GM19099 (cell line): ENCODE measurements around the gene PAFAH2.

ENCODE experiments used
- POLR2A ChIP-seq: IDR thresholded peaks from 3 replicates; pipeline ENCODE4 v1.6.1; 2011; ENCODE audit warnings: low read depth; ENCODE audit not compliant: insufficient read length; ENCODE audit errors: extremely low read depth

PAFAH2 gene

DNA sequence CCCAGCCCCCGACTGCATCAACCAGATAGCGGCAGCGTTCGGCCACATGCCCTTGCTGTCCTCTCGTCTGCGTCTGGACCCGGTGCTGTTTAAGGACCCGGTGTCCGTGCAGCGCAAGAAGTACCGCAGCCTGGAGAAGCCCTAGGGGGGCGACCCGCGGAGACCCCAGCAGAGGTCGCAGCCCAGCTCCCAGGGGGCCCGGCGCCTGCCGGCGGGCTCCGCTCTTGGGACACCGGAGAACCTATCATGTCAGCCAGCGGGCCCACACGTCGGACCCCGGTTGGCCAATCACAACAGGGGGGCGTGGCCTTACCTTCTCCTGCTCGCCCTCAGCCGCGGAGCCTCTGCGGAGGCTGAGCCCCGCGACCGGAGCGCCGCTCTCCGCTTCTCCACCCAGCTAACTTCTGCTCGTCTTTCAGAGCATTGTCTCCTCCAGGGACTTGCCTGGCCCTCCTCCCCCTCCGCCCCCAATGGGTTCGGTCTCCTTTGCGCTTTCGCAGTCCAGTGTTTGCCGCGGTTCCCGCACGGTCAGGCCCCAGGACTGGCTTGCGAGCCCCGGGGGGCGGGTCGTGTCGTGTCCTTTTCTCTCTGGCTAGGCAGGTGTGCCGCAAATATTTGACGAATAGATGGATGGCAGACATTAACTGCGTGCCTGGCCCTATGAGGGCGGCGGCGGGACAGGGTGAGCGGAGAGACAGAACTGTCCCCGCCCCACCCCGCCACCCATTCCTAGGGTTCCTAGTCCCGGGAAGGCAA lies 37.5 kb upstream of the PAFAH2 start:
- no peak for TF ChIP-seq POLR2A

DNA sequence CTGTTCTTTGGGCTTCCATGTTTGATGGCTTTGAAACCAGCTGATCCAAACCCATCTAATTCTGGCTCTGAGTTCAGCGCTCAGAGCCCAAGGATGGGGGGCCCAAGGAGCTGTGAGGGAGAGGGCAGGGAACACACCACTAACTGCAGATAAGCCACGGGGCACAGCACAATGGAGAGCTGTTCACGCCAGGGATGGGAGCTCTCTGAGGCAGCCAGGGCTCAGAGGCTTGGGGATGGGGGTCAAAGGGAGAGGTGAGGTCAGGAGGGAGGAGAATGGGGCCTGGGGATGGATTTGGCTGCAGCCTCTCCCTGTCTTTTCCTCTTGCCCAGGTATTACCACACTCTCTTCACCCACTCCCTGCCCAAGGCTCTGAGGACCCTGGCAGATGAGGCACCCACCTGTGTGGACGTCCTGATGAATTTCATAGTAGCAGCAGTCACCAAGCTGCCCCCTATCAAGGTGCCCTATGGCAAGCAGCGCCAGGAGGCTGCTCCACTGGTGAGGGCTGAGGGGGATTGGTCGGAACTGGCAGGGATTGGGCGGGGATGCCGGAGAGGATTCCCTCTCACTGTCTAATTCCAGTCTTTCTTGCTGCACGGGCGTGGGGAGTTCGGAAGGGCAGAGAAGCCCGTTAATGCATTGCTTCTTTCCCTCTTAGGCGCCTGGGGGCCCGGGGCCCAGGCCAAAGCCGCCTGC lies 36.8 kb upstream of the PAFAH2 start:
- TF ChIP-seq POLR2A: no peak

DNA sequence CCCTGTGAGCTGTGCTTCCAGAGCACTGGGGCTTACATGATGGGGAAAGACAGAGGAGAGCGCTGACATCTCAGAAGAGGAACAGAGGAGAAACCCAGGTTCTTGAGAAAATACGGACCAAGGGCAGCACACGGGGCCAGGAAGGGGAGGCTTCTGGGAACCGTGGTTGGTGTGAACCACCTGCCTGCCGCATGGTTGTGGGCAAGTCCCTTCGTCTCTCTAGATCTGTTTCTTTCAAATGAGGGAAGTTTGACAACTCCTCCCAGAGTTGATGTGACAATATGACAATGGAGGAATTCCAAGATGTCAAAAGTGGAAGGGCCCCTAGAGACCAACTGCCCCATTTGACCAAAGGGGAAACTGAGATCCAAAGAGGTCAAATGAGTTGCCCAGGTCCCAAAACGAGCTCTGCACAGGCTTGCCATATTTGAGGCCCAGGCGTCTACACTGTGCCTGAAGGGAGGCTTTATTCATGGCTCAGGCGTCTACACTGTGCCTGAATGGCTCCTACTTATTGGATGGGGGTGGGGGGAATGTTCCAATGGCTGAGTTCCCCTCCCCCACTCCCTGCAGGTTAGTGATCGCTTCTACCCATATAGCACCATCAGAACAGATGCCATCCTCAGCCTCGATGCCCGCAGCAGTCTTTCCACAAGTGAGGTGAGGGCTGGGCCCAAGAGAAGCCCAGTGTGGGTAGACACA lies 34.9 kb upstream of the PAFAH2 start:
- TF ChIP-seq POLR2A: no peak

DNA sequence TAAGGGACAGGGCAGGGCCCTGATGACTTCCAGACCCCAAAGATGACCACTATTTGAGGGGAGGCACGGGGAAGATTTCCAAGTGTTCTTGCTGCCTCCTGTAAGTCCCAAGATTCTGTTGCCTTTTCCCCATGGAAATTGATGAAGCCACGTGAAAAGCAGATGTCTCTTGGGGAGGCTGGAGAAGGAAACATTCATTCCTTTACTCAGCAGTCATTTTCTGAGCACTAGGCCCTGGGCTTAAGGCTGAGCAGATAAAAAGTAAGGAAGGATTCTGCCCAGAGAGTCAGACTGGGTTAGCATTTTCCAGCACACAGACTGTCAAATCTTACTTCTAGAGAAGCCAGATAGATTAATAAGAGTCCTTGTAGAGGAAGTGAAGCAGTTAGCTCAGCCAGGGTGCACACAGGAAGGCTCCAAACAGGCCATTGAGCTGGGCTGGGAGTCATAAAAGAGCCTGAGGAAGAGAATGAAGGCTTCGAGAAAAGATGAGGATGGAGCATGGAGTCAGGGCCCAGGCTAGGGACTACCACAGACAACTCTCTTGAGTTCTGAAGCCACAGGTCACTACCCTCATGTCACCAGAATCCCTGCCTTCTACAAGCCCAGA lies 33.9 kb upstream of the PAFAH2 start:
- TF ChIP-seq POLR2A: no peak

DNA sequence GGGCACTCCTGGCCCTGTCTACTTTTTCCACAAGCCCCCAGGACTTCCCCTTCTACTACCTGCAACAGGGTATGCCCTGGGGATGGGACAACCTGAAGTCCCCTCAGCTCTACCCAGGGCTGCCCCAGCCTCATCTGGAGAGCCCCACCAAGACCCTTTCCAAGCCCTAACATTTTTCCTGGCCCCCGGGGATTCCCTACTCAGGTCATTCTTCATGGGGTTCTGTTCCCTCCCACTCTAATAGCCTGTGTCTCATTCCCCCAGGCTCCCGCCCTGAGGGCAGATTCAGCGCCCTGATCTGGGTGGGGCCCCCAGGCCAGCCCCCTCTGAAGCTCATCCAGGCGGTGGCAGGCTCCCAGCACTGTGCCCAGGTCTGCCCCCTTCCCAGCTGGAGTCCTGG lies 33.3 kb upstream of the PAFAH2 start:
- TF ChIP-seq POLR2A: no peak

DNA sequence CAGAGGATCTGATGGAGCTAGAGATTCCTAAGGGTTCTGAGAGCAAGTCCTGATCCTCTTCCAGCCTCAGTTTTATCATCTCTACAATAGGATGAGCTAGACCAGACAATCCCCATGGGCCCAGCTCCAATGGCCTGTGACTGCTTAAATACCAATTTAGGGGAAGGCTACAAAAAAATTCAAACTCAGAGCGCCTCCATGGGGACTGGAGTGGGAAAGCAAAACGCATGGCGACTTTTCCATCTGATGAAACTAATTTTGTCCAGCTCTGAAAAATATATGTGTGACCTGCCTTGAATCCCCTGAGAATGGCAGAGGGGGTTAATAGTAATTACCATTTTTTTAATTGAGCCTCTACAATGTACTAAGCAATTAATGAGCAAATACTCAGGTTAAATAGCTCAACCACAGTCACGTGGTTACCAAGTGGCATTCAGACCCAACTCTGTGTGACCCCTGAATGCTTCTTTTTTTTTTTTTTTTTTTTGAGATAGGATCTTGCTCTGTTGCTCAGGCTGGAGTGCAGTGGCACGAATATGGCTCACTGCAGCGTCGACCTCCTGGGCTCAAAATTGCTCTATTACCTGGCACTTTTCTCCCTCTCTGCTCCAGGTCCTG lies 32.1 kb upstream of the PAFAH2 start:
- no peak for TF ChIP-seq POLR2A

DNA sequence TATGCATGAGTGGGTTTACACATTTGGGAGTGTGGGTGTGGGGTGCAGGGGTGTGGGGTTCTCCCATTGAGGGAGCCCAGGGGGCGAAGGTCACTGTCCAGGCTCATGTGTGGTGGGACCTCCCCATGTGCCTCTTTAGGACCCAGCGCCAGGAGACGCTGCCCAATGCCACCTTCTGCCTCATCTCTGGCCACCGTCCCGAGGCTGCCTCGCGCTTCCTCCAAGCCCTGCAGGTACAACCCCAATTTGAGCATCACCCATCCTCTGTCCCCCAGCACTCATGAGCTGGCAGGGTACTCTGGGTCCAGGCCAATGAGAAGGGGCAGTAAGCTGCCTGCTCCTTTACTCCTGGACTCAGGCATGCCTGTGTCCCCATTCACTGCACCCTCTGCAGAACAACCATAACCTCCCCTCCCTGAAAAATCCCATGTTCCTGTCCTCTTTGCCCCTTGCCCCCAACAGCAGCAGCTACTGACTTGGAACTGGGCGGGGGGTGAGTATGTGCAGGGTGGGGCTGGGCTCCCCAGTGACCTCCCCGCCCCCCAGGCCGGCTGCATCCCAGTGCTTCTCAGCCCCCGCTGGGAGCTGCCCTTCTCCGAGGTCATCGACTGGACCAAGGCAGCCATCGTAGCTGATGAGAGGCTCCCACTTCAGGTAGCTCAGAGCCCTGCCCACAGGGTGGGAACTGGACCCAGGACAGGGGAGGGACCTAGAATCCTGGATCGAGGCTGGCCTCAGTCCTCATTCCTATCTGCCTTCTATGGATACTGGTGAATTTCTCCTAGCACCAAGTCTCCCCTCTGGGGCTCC lies 31.4 kb upstream of the PAFAH2 start:
- no peak for TF ChIP-seq POLR2A

DNA sequence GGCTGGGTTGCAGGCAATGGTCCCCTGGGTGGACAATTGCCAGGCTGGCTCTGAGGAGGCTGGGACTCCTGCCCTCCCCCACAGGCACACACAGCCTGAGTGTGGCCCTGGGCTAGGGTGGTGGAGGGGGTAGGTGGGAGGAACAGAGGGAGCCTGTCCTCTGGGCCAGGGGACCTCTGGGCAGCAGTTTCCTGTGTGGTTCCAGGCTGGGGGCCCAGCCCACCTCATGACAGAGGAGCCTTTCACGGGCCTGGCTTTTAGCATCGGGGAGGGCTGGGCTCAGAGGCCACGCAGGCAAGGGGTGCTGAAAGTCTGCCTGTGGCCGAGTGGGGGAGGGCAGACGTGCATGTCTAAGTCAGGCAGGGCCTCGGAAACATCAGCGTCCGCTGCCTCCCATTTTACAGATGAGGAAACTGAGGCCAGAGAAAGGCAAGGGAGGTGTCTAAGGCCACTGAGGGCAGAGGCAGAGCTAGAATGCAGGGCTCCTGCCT lies 30.7 kb upstream of the PAFAH2 start:
- no peak for TF ChIP-seq POLR2A

DNA sequence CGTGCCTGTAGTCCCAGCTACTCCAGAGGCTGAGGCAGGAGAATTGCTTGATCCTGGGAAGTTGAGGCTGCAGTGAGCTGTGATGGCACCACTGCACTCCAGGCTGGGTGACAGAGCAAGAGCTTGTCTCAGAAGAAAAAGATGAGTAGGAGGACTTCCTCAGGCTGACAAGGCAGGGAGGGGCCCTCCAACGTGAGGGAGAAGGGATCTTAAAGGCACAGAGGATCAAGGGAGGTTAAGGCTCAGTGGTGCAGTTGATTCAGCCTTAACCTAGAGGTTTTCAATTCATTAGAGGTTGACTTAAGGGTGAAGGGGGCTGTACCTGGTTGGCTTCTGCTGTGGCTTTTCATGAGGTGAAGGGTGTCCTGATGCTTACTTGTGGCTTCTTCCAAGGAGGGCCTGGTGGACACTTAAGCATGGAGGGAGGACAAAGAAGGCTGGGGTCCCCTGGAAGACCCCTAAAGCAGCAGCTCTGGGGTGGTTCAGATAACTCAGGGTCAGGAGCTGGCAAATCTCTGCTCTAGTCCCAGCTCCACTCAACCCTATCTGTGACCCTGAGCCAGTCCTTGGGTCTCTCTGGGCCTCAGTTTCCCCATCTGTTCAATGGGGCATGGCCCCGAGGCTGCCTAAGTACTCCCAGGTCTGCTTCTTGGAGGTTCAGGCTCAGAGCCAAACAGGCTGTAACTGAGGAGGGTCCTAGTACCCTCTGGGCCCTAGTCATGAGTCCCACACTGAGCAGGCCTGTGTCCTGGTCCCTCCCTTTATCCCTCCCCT lies 30.0 kb upstream of the PAFAH2 start:
- TF ChIP-seq POLR2A: no peak

DNA sequence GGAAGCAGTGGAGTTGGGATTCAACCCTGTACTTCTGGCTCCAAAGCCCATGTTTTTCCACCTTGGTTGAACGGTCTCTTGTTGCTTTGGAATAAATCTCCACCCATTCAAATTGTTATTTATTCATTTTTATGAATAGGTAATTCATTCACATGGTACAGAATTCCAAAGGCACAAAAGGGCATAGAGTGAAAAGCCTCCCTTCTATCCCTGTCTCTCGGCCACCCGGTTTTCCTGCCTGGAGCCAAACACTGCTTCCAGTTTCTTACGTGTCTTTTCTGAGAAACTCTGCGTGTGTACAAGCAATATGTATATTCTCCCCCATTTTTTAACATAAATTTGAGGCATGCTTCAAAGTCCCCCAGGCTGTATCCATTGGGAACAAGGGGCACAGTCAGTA lies 27.7 kb upstream of the PAFAH2 start:
- no peak for TF ChIP-seq POLR2A

DNA sequence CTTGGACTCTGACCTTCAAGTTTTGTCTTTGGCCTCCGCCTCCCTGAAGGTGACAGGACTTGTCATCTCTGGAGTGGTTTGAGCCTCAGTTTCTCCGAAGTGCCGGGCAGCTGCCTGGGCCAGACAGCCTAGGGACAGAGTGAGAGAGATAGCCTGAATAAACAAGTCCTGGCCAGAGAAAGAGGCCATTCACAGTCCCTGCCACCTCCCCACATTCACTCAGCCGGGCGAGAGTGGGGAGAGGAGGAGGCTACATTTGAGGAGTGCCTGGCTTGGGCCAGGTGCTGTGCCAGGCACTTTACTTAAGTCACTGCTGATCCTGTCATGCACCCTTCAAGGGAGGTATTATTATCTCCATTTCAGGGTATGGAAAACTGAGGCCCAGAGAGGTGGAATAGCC lies 27.2 kb upstream of the PAFAH2 start:
- TF ChIP-seq POLR2A: no peak

DNA sequence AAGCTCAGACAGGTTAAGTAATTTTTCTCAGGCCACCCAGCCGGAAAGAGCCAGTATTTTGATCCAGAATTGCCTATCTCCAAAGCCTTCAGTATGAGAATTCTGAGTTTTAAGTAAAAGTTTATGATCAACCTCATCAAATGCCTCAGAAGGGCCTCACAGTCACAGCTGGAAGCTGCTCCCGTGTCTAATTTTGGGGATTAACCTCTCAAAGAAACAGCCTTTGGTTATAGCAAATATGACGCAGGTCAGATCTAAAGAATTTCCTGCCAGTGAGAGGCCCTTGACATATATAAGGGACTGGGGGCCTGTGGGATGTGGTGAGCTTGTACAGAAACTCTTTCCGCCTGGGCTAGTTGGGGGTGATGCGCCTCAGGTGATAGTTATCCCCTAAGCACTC lies 26.0 kb upstream of the PAFAH2 start:
- TF ChIP-seq POLR2A: no peak

DNA sequence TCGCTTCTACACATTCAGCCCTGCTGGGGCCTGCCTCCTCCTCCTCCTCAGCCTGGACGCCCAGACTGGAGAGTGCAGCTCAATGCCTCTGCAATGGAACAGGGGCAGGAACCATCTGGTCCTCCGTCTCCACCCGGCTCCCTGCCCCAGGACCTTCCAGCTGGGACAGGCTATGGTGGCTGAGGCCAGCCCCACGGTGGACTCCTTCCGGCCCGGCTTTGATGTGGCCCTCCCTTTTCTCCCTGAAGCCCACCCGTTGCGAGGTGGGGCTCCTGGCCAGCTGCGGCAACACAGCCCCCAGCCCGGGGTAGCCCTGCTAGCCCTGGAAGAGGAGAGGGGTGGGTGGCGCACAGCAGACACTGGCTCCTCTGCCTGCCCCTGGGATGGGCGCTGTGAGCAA lies 25.1 kb upstream of the PAFAH2 start:
- TF ChIP-seq POLR2A: no peak
